Measurements from ENCODE around the gene MYH9. TPM values are rescaled to one million over a fixed set of nuclear protein-coding genes. Genes with fewer than 3 reads are reported as not detected.

MYH9 gene
- polyA plus RNA-seq, 3 donors = 247 to 318 (median 290) TPM

DNA sequence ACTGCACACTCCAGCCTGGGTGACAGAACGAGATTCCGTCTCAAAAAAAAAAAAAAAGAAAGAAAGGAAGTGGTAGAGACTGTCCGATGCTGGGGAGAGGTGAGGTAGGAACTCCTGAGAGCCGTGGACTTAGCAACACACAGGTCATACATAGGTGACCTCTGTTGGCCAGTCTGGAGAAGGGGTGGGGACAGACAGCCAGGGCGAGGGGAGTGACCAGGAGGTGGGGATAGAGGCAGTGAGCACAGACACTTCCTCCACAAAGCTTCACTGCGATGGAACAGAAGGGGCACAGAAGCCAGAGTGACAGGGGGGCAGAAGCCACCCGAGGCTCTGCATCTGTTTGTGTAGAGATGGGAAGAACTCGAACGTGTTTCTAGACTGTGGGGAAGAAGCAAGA is 47.1 kb downstream of the MYH9 start:
- DNase-seq (ENCODE audit: extremely low read depth in 1 of 11, low read depth in 9 of 11, low spot score in 4 of 11) = no peak

DNA sequence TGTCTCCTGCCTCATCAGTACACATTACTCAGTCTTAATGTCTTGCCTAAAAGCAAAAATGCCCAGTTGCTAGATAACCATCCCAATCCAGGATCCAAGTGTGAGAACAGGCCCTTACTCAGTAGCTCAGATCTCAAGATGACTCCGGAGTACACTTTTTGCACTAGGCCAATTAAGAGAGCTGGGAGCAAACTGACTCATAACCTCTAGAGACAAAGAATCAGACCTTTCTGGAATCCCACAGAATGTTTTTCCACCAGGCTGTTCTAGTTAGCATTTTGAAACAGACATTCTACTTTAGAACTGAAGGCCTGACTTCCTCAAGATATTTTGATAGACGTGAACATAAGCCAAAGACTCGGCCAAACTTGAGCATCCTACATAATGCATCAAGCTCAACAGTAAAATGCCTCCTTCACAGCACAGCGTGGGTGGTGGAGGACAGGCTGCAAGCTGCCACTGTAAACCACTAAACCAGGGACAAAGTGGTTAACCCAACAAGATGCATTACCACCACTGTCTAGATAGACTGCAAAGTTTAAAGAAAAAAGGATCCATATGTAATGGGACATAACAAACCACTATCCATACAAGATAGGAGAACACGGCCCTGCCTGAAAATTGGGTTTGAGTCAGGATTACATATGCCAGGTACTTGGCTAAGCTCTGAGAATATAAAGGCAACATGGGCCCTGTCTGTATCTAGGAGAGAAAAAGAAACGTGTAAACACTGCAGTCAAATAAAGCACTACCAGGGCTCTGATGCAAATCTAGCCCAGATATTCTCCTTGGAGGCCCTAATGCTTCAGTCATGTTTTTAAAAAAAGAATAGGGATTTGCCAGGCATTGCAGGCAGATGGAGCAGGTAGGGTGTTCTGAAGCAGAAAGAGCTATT is 48.3 kb downstream of the MYH9 start:
- DNase-seq (ENCODE audit: extremely low read depth in 1 of 11, low read depth in 9 of 11, low spot score in 4 of 11) = no peak

DNA sequence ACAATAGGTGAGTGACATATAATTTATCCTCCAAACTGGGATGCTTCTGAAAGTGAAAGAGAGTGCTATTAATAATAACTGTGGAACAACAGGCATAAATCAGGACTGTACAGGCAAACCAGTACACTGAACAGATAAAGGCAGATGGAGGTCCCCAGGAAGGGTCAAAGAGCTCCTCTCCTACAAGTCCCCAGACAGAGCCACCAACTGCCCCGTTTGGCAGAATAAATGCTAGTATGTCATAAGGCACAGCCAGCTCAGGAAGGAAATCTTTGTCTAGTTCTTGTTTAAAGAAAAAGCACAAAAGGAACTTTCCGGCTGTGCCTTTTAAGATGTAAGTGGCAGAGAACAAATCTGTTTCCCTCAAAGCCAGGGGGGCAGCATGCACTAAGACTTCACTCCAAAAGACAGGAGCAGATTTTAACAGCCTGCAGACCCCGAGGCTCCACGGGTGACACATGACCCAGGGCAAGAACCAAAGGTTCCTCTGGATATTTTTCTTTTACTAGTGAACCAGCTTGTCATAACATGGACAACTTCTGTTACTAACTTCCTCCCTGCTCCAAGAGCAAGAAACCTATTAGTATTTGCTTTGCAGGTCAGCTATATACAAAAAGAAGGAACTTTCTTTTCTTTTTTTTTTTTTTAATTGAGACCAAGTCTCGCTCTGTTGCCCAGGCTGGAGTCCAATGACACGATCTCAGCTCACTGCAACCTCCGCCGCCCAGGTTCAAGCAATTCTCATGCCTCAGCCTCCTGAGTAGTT is 50.2 kb downstream of the MYH9 start:
- DNase-seq (ENCODE audit: extremely low read depth in 1 of 11, low read depth in 9 of 11, low spot score in 4 of 11) = no peak

GRCh38 chr22:36336246-36337182 is 51.3 kb downstream of the MYH9 start:
- DNase-seq (ENCODE audit: extremely low read depth in 1 of 11, low read depth in 9 of 11, low spot score in 4 of 11) = no peak

DNA sequence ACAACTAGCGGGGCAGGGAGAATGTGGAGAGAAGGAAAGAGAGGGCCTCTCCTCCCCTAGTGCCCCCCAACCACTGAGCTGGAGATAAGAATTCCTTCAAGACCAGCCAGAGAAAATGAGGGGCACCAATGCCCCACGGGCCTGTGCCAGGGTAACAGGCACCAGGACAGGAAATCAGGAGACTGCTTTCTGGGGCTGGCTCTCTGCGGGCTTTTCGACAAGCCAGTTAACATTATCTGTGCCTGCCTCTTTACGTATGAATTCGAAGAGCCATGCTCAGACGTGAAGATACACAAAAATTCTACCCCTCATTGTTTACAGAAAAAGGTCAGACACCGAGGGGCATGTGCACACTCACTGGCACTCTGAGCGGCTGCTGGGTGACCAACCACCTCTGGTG is 52.1 kb downstream of the MYH9 start:
- no peak for DNase-seq (ENCODE audit: extremely low read depth in 1 of 11, low read depth in 9 of 11, low spot score in 4 of 11)

GRCh38 chr22:36334821-36335603 is 52.8 kb downstream of the MYH9 start:
- DNase-seq (ENCODE audit: extremely low read depth in 1 of 11, low read depth in 9 of 11, low spot score in 4 of 11) = no peak

DNA sequence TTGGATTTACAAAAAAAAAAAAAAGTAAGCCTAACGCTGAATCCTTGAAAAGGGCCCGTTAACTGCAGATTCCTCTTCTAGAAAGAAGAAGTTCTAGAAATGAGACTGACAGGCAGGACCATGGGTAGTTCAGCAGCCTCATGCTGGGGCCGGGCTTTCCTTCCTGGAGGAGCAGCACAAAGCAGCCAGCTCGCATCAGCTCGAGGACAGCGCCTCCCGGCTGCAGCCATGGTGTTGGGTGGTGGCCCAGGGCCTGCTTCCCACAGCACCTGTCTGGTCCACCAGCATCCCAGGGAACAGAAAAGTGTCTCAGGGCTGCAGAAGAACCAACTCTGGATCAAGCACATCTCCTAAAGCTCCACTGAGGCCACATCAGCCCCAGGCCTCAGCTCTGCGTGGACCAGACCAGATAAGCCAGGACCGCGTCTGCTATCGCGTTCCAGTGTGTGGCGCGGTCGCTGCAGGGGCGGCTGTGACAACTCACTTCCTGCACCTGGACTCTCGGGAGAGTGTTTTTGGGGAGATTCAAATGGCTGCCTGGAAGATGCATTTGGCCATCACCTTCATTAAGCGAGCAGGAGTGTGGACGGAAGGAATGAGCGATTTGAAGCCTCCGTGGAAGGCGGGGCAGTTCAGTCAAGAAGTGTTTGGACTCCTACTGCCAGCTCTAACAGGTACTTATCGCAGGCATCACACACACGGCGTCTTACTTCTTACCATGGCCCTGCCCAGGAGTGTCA is 53.5 kb downstream of the MYH9 start:
- no peak for DNase-seq (ENCODE audit: extremely low read depth in 1 of 11, low read depth in 9 of 11, low spot score in 4 of 11)

- DNase-seq (ENCODE audit: extremely low read depth in 1 of 11, low read depth in 9 of 11, low spot score in 4 of 11) = no peak
These were observed 54.1 kb downstream of the MYH9 start for GRCh38 chr22:36333644-36334043.

DNA sequence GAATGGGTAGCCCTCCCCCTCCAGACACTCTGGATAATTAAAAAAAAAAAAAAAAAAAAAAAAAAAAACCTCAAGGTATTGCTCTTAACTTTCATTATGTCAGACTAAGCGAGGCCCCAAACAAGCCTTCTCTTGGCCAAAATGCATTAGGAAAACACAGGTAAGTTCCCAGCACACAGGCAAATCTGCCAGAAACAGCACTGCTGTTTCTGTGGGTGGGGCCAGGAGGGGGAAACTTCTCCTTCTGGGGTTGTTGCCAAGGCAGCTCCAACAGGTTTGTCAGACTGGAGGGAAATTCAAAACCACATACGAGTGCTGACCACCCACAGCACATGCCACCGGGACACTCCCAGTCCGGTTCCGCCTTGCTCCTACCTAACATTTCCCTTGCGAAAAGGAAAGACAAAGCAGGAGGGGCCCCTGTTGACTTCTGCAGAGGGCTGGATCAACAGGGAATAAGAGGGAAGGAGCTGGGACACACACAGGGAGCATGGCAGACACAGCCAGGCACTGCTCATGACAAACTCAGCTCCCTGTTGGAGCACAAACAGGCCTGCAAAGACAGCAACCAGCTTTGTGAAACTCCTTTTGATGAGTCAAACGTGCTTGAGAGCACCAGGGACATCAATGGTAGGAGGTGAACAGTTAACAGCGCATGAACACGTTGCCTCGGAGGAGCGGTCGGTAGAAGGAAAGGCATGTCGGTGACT is 55.0 kb downstream of the MYH9 start:
- DNase-seq (ENCODE audit: extremely low read depth in 1 of 11, low read depth in 9 of 11, low spot score in 4 of 11) = peak in 1 of 11 donors; percentile 44

GRCh38 chr22:36331912-36332622 is 55.7 kb downstream of the MYH9 start:
- no peak for DNase-seq (ENCODE audit: extremely low read depth in 1 of 11, low read depth in 9 of 11, low spot score in 4 of 11)

DNA sequence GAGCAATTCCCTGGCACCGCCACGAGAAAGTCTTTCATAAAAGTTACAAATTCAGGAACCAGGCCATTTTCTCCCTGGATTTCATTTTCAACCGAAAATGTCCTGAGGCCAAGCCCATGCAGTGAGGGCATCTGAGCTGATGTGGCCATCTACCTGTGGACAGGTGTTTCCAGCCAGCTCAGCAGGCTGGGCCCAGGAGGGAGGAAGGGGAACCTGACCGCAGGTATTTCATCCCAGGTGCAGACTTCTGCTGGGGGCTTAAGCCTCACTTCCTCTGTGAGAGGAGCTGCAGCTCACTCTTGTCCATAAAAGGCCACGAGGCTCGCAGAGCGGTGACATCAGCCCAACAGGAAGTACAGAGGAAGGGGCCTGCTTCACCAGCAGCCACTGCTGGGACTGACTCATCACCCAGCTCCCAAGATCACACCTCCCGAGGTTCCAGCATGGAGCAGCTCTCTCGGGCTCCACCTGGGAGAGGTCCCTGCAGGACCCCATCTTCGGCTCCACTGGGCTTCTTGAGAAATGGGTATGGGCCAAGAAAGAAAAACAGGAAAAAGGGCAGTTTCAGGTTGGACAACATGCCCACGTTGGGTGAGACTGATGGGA is 56.4 kb downstream of the MYH9 start:
- no peak for DNase-seq (ENCODE audit: extremely low read depth in 1 of 11, low read depth in 9 of 11, low spot score in 4 of 11)

GRCh38 chr22:36330655-36331305 is 57.0 kb downstream of the MYH9 start:
- DNase-seq (ENCODE audit: extremely low read depth in 1 of 11, low read depth in 9 of 11, low spot score in 4 of 11) = no peak

DNA sequence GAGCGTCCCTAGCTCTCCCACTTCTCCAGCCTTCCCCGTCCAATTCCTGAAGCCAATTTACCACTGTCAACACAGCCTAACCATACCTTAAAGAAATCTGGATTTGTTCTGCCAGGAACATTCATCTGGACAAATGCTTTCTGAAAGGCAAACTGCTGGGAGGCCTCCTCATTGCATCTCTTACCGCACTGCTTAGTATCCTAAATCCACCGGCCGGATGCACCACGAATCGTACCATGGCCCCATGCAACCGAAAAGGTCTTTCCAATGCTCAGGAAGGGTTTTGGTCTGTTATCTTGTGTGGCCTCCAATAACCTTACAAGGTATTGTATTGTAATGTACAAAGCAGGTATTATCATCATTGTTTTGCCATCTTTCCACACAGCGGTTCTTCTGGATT is 57.6 kb downstream of the MYH9 start:
- no peak for DNase-seq (ENCODE audit: extremely low read depth in 1 of 11, low read depth in 9 of 11, low spot score in 4 of 11)

- DNase-seq (ENCODE audit: extremely low read depth in 1 of 11, low read depth in 9 of 11, low spot score in 4 of 11) = peak in 5 of 11 donors; percentile 68 to 89 (median 78)
These were observed 58.3 kb downstream of the MYH9 start for GRCh38 chr22:36329254-36330078.

All from renal cortex interstitium (tissue), 11 donors.